ENCODE results near the gene GNRHR. TPM values are rescaled to one million over a fixed set of nuclear protein-coding genes. Genes with fewer than 3 reads are reported as not detected.
"Not testable (repeated sequence)": the region's sequence is repeated elsewhere in the genome, so short reads cannot be mapped to it uniquely, and the experiment has no call there.

Gene GNRHR
- total RNA-seq, 1 donor from 2014 or later: not detected

DNA sequence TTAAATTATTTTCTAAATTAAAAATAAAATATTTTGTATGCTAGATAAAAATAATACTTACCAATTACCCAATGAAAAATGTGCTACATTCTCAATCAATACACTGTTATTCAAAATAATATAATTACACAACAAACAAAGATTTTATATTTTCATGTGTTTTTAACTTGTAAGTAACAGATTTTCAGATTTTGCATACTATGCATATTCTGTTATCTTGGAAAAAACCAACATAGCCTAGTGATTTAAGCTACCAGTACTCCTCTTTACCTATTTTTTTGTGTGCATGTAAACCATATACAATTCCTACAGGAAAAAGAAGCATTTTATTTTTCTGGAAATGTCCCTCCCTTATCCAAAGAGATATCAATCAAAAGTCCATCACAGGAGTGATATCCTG lies 10.0 kb upstream of the GNRHR start:
- peaks cover 4% of the 10 kb centered on the region for H3K4me1 Mint-ChIP-seq
- H3K27me3 Mint-ChIP-seq: no peaks in the 10 kb centered on the region
- H3K4me3 Mint-ChIP-seq: no peak overlapping the region
- ChIA-PET POLR2A (no interaction called here), CTCF (no interaction called here)
- DNase-seq (no peak), ATAC-seq (ENCODE audit: low read depth) (no peak)
- no peaks in the 10 kb centered on the region for H3K9me3 Mint-ChIP-seq
- TF ChIP-seq, protein P1, sequence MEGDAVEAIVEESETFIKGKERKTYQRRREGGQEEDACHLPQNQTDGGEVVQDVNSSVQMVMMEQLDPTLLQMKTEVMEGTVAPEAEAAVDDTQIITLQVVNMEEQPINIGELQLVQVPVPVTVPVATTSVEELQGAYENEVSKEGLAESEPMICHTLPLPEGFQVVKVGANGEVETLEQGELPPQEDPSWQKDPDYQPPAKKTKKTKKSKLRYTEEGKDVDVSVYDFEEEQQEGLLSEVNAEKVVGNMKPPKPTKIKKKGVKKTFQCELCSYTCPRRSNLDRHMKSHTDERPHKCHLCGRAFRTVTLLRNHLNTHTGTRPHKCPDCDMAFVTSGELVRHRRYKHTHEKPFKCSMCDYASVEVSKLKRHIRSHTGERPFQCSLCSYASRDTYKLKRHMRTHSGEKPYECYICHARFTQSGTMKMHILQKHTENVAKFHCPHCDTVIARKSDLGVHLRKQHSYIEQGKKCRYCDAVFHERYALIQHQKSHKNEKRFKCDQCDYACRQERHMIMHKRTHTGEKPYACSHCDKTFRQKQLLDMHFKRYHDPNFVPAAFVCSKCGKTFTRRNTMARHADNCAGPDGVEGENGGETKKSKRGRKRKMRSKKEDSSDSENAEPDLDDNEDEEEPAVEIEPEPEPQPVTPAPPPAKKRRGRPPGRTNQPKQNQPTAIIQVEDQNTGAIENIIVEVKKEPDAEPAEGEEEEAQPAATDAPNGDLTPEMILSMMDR (IDR thresholded peaks at IDR 0.05): no peak
- no peaks in the 10 kb centered on the region for H3K36me3 Mint-ChIP-seq (ENCODE audit: low read depth)
- H3K27ac Mint-ChIP-seq: no peak overlapping the region
- intact Hi-C loops (cut with micrococcal nuclease): no loop called here

DNA sequence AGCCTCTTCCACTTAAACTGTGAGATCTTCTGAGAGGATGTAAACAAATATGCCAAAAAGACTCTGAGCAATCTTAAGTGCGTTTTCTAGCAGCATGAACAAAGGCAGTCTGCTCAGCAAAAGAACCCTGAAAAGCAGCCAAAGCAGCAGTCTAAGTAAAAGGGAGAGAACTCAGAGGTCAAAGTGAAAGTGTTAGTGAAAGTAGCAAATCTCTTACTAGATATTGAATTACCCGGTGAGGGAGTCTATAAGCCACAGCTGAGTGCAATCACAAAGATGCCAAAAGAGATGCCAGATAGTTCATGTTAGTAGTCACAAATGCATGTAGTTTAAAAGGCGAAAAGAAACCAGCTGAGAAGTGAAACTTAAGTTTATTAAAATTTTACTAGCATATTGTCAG lies 7.9 kb upstream of the GNRHR start:
- no peak for ATAC-seq (ENCODE audit: low read depth)
- peaks cover 4% of the 10 kb centered on the region for H3K4me1 Mint-ChIP-seq
- H3K9me3 Mint-ChIP-seq: no peaks in the 10 kb centered on the region

DNA sequence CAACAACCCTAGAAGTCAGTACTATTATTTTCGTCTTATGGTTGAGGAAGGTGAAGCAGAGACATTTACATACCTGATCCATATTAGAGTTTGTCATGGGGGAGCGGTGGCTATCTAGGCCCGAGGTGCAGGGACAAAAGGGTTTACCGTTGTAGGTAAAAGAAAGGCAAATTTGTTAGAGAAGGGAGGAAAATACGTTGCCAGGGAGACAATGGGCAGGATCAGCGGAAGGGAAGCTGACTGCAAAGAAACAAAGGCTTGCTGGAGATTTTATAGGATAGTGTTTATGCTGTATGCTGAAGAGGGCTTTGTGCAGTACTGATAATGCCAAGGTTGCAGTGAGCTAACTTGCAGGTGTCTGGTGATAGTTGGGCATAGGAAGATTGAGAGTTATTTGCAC lies 2.8 kb upstream of the GNRHR start:
- H3K9me3 Mint-ChIP-seq; intact Hi-C loops (cut with micrococcal nuclease); H3K4me1 Mint-ChIP-seq; ATAC-seq (ENCODE audit: low read depth); H3K27ac Mint-ChIP-seq; DNase-seq; H3K36me3 Mint-ChIP-seq (ENCODE audit: low read depth); POLR2A ChIA-PET; CTCF ChIA-PET; H3K27me3 Mint-ChIP-seq; H3K4me3 Mint-ChIP-seq: not testable (repeated sequence)

More for the DNA sequence above, 7.9 kb upstream of the GNRHR start:
- peak overlapping the region; percentile 64 for H3K27ac Mint-ChIP-seq
- H3K4me3 Mint-ChIP-seq: no peak overlapping the region
- intact Hi-C loops (cut with micrococcal nuclease): no loop called here
- ChIA-PET POLR2A (no interaction called here), CTCF (interaction anchor here (1.2 to 2.1 kb wide), 2 partner anchors 11 to 15 kb away, joined by 3 to 7 read pairs; no protein-coding TSS in a partner anchor)
- TF ChIP-seq, protein P1 (IDR thresholded peaks at IDR 0.05): no peak
- no peak for DNase-seq
- no peaks in the 10 kb centered on the region for H3K36me3 Mint-ChIP-seq (ENCODE audit: low read depth)
- H3K27me3 Mint-ChIP-seq: no peaks in the 10 kb centered on the region

- no peaks in the 10 kb centered on the region for H3K27me3 Mint-ChIP-seq
- no peak overlapping the region for H3K27ac Mint-ChIP-seq
- no peaks in the 10 kb centered on the region for H3K9me3 Mint-ChIP-seq
- intact Hi-C loops (cut with micrococcal nuclease): no loop called here
- ChIA-PET POLR2A (no interaction called here), CTCF (interaction anchor here (1.4 kb wide), 1 partner anchor 9 kb away, joined by 8 read pairs; no protein-coding TSS in a partner anchor)
- TF ChIP-seq, protein P1 (IDR thresholded peaks at IDR 0.05): no peak
- no peak for ATAC-seq (ENCODE audit: low read depth)
- H3K4me3 Mint-ChIP-seq: no peak overlapping the region
- no peak for DNase-seq
- no peaks in the 10 kb centered on the region for H3K4me1 Mint-ChIP-seq
- no peaks in the 10 kb centered on the region for H3K36me3 Mint-ChIP-seq (ENCODE audit: low read depth)
Observed at GRCh38 chr4:67755974-67756373, 1.8 kb upstream of the GNRHR start.

DNA sequence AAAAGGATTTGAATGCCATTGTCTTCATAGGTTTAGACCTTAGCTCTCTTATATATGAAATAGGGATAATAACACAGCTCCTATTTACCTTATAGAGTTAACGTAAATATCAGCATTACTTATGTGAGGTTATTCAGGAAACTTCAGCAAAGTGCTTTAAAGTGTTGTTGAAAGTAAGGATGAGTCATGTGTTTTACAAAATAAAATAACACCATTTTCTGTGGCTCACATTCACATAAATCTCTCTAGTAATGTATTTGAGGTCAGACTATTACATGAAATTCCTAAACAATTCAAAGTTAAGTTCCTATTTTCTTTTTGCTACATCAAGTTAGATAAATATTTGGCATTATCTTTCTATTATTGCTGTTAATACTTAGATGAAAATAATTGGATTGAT lies 2.9 kb downstream of the GNRHR start:
- ATAC-seq (ENCODE audit: low read depth): no peak
- no peaks in the 10 kb centered on the region for H3K9me3 Mint-ChIP-seq
- TF ChIP-seq, protein P1 (IDR thresholded peaks at IDR 0.05): no peak
- H3K4me3 Mint-ChIP-seq: no peak overlapping the region
- H3K27me3 Mint-ChIP-seq: no peaks in the 10 kb centered on the region
- peaks cover 5% of the 10 kb centered on the region for H3K4me1 Mint-ChIP-seq
- no peaks in the 10 kb centered on the region for H3K36me3 Mint-ChIP-seq (ENCODE audit: low read depth)
- DNase-seq: no peak
- ChIA-PET POLR2A (no interaction called here), CTCF (interaction anchor here (1.5 kb wide), 1 partner anchor 10 kb away, joined by 3 read pairs; no protein-coding TSS in a partner anchor)
- intact Hi-C loops (cut with micrococcal nuclease): no loop called here
- H3K27ac Mint-ChIP-seq: no peak overlapping the region

DNA sequence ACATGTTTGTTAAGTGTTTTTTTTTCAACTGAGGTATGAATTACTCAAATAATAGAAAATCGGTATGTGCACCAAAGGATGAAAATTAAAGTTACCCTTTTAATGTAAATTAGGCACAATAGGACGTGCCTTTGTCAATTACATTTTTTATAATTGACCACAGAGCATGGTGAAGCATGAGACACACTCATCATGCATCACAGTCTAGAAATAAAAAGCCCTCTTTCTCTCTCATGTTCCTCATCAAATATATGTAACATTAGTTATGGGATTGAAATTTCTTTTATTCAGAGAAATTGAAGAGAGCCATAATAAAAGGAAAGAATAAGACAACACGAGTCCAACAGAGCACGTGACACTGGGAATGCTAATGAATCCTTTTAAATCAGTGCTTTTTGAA lies 3.5 kb downstream of the GNRHR start:
- CTCF ChIA-PET: interaction anchor here (1.5 kb wide), 1 partner anchor 11 kb away, joined by 3 read pairs; no protein-coding TSS in a partner anchor
- peaks cover 5% of the 10 kb centered on the region for H3K4me1 Mint-ChIP-seq
- no peaks in the 10 kb centered on the region for H3K9me3 Mint-ChIP-seq
- H3K27ac Mint-ChIP-seq: no peak overlapping the region
- no peaks in the 10 kb centered on the region for H3K27me3 Mint-ChIP-seq
- DNase-seq (no peak), ATAC-seq (ENCODE audit: low read depth) (no peak)
- no peaks in the 10 kb centered on the region for H3K36me3 Mint-ChIP-seq (ENCODE audit: low read depth)
- TF ChIP-seq, protein P1 (IDR thresholded peaks at IDR 0.05): no peak
- POLR2A ChIA-PET: no interaction called here
- H3K4me3 Mint-ChIP-seq: no peak overlapping the region
- intact Hi-C loops (cut with micrococcal nuclease): no loop called here

All from activated B cell treated with CpG ODN at 0.5 μM for 24 hours (primary cell).